ENCODE data around the gene TBX19.

DNA sequence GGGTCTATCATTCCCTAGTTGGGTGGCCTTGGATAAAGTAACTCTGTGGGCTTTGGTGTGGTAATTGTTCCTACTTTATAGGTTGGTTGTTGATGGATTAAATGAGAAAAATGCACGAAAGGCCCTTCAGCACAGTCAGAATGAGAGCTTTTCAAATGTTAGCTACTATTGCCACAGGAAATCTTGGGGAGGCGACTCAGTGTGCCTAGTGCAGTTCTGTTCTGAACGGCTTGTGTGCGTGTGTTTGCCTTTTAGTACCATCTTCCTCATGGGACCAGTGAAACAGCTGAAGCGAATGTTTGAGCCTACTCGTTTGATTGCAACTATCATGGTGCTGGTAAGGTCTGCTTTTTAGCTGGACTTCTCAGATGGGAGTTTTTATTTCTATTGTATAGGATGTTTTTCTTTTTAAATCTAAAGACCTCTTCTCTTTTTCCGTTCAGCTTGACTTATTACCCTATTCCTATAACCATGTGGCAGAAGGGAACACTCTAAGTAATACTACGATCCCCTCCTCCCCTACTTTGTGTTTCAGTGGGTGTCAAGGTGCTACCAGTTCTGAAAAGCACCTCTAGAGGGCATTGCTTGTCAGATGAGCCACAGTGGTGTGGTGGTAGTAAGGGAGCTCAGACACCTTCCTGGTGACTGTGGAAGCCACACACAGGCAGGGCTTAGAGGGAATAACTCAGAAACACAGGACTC lies 45.7 kb upstream of the TBX19 start:
- TF ChIP-seq, protein P1, sequence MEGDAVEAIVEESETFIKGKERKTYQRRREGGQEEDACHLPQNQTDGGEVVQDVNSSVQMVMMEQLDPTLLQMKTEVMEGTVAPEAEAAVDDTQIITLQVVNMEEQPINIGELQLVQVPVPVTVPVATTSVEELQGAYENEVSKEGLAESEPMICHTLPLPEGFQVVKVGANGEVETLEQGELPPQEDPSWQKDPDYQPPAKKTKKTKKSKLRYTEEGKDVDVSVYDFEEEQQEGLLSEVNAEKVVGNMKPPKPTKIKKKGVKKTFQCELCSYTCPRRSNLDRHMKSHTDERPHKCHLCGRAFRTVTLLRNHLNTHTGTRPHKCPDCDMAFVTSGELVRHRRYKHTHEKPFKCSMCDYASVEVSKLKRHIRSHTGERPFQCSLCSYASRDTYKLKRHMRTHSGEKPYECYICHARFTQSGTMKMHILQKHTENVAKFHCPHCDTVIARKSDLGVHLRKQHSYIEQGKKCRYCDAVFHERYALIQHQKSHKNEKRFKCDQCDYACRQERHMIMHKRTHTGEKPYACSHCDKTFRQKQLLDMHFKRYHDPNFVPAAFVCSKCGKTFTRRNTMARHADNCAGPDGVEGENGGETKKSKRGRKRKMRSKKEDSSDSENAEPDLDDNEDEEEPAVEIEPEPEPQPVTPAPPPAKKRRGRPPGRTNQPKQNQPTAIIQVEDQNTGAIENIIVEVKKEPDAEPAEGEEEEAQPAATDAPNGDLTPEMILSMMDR (IDR thresholded peaks at IDR 0.05), result peak; percentile 31 to 59 (median 46)
- TF ChIP-seq POLR2A (IDR thresholded peaks at IDR 0.05), result no peak
